Measurements from ENCODE around the gene TRAPPC2B.

DNA sequence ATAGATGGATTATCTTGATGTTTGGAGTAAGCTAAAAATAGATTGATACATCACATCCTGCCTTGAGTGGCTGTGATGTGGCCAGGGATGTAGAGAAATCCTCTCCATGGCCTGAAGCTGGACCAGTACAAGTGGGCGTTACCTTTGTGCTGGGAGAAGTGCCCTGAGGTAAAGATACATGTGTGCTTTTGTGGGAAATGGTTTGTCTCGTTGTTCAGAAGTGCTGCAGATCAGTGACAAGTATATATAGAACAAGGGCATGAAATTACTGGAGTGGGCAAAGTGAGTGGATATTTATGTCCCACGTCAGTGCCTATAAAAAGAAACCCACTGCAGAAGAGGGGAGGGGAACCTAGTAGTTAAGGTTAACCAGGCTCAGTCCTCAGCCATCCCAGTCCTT lies 24.5 kb upstream of the TRAPPC2B start:
- TF ChIP-seq, protein P1, sequence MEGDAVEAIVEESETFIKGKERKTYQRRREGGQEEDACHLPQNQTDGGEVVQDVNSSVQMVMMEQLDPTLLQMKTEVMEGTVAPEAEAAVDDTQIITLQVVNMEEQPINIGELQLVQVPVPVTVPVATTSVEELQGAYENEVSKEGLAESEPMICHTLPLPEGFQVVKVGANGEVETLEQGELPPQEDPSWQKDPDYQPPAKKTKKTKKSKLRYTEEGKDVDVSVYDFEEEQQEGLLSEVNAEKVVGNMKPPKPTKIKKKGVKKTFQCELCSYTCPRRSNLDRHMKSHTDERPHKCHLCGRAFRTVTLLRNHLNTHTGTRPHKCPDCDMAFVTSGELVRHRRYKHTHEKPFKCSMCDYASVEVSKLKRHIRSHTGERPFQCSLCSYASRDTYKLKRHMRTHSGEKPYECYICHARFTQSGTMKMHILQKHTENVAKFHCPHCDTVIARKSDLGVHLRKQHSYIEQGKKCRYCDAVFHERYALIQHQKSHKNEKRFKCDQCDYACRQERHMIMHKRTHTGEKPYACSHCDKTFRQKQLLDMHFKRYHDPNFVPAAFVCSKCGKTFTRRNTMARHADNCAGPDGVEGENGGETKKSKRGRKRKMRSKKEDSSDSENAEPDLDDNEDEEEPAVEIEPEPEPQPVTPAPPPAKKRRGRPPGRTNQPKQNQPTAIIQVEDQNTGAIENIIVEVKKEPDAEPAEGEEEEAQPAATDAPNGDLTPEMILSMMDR (IDR thresholded peaks at IDR 0.05), result no peak
- TF ChIP-seq POLR2A (IDR thresholded peaks at IDR 0.05), result no peak
- TF ChIP-seq POLR2AphosphoS5 (IDR thresholded peaks at IDR 0.05), result no peak

All from sigmoid colon (tissue), 4 donors.